Kidney capillary endothelial cell (primary cell): ENCODE measurements around the gene UBA3.

ENCODE experiments used
- DNase-seq: peaks from one replicate; pipeline ENCODE4 v3.0.0-alpha.2; 2018; ENCODE audit warnings: low spot score

UBA3 gene

DNA sequence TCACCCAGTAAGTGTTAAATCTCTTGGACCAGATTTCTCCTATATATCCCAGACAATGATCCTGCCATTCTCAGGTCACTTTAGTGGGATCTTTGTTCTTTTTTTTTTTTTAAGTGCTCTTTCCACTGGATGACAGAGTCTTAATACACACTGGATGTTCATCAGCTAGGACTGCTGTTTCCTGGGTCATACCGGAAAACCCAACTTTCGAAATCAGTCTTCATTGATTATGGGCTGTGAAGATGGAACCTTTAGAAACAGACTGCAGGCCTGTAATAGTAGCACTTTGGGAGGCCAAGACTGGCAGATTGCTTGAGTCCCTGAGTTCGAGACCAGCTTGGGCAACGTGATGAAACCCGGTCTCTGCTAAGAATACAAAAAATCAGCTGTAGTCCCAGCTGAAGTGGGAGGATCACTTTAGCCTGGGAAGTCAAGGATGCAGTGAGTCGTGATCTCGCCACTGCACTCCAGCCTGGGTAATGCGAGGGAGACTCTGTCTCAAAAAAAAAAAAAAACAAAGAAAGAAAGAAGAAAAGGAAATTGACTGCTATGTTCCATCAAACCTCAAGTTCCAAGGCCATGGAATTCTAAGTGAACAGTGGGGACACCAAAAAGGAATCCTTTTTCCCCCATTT, 69.0 kb downstream of the UBA3 start:
- DNase-seq = no peak

DNA sequence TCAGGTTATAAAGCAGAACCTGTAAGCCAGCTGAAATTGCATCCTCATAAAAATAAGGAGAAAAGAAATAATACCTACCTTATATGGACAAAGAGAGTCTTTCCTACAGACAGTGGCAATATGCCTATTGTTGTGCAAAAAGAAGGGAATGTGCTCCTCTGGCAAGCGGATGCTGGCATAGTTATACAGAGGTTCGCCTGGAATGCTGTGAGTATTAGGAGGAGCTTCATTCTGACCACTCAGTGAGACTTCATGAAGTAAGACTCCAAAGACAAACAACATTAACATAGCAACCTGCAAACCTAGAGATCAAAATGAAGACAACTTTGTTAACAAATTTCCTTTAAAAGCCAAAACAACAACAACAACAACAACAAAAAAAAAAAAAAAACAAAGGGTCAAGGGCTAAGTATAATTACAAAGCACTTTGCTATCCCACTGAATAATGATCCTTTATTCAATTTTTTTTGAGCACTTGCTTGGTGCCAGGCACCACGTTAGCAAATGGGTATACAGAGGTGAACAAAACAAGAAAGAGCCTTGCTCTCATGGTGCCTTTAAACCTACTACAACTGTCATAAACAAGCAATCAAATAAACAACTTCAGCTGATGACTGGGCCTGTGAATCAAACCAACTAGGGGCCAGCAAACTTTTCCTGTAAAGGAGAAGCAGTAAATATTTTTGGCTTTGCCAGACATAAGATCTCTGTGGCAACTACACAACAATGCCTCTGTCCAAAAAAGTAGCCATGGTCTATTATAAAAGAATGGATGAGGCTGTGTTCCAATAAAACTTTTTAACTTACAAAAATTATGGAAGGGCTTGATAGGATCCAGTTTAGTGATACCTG, 70.4 kb downstream of the UBA3 start:
- no peak for DNase-seq

DNA sequence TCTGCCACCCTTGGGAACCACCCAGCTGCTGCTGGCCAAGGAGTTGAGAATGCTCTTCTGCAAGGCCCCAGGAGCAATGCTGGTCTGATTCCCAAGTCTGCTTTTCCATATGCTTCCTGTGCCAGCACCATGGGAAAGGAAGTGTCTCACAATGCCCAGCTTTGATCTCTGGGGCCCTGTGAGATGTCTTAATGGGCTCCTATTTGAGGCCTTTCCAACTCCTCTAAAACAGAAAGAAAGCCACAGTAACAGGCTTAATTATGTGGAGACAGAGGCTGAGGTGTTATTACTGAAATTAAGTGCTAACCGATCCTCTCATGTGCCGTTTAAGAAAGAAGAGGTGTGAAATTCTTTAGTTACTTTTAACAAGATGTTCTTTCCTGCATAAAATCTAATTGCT, 71.2 kb downstream of the UBA3 start:
- DNase-seq = peak; percentile 82

DNA sequence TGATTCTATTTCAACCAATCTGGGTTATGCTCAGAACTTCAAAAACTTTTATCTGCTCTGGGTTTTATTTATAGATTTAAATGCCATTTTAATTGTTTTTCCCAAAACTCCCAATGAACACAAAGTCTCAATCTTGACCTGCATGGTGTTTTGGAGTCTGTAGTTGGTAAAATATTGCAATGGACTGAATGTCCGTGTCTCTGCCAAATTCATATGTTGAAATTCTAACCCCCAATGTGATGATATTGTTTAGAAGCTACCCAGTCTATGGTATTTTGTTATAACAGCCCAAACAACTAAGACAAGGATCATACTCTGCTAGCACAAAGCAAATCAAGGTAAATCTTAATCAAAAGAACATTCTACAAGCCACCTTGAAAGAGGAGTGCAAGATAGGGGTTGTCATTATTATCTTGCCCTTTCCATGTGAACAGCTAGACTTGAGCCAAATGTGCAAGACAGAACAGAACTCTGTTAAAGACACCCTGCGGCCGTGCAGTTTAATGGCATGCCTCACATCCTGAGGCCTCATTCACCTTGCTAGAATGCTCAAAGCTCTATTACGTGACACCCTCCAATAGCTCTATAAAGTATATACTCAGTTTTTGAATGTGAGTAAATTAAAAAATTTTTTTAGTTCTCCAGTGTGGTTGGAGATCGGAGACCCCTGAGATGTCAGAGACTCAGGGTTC, 74.2 kb downstream of the UBA3 start:
- DNase-seq = no peak

DNA sequence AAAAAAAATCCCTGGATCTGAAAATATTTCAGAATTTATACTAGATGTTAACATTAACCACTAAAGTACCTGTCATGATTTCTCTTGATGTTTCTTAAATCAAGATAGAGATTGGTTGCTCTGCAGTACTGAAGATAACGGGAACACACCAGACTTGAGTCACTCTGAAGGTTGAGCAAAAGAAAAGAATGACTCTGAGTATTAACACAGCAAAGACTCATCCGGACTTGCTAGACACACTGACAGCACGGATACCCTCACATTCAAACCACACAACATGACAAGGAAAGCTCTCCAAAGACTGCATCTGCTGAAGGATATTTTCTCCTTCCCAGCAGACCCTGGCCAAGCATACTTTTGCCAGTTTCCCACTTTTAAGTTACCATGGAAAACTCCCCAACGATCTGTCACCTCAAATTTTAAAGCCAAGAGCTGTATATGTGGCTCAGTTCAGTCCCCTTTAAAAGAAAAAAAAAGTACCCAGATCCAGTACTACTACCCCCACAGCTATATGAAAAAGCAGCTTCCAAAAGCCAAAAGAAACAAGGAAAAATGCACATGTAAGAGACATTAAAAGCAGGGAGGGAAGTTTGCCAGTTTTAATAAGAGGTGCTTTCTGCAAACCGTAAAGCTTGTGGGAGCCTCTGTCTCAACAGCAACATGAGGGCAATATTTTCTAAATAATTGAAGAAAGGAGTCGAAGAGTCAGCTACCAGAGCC, 74.9 kb downstream of the UBA3 start:
- no peak for DNase-seq
